ENCODE results near the gene NPFF.
"Not testable (repeated sequence)": the region's sequence is repeated elsewhere in the genome, so short reads cannot be mapped to it uniquely, and the experiment has no call there.

Gene NPFF, protein sequence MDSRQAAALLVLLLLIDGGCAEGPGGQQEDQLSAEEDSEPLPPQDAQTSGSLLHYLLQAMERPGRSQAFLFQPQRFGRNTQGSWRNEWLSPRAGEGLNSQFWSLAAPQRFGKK

GRCh38 chr12:53506881-53507602, at the start of gene NPFF:
TSS of gene NPFF (minus strand) at chr12:53507484. CDS start at chr12:53507474, 10 bp downstream.
- no peak for DNase-seq

GRCh38 chr12:53552361-53553327, 45.4 kb upstream of the NPFF start:
- DNase-seq, result no peak

DNA sequence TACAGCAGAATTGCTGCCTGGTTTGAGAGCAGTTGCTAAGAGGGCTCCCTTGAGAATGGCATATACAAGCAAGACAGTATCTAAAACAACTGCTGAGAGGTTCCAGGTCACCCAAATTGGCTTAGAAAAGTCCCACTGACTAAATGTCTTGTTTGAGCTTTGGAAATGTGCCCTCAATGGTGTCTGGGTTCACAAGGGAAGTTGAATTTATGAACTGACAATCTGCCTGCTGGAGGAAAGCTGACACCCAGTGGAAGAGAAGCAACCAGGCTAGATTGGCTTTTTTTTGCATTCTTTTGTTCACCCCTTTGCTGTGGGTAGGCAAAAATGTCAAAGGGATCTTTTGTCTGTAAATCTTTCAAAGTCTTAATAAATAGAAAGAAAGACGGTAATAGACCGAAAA, 44.6 kb upstream of the NPFF start:
- no peak for DNase-seq

DNA sequence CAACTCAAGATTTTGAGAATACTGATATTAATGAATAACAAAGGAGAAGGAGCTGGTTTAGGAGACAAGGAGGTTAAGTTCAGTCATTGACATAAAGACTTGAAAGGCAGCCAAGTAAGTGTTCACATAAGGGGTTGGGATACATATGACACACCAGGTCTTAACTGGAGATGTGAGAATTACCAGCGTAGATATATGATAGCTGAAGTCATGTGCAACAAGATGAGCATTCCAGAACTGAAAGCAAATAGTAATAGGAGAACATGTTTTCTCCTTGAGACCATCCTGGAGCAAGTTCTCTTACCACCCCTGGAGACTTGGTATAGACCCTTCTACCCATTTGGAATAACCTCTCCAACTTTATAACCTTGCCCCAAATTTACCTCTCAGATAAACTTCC, 43.3 kb upstream of the NPFF start:
- no peak for DNase-seq

DNA sequence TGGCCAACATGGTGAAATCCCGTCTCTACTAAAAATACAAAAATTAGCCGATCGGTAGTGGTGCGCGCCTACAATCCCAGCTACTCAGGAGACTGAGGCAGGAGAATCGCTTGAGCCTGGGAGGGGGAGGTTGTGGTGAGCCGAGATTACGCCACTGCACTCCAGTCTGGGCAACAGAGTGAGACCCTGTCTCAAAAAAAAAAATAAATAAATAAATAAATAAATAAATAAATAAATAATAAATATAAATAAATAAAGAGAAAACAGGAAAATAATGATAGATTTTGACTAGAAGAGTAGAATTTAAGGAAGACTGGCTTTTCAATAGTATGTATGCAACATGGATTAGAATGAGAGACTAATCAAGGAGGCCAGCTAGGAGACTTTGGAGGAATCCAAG, 42.8 kb upstream of the NPFF start:
- DNase-seq, result not testable (repeated sequence)

DNA sequence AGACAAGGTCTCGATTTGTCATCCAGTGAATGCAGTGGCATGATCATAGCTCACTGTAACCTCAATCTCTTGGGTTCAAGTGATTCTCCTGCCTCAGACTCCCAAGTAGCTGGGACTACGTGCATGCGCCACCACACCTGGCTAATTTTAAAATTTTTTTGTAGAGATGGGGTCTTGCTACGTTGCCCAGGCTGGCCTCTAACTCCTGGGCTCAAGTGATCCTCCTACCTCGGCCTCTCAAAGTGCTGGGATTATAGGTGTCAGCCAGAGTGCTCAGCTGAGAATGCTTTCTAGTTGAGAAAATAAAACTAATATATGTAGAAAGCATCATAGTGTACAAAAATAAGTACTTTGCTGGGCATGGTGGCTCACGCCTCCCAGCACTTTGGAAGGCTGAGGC, 41.1 kb upstream of the NPFF start:
- DNase-seq, result not testable (repeated sequence)

DNA sequence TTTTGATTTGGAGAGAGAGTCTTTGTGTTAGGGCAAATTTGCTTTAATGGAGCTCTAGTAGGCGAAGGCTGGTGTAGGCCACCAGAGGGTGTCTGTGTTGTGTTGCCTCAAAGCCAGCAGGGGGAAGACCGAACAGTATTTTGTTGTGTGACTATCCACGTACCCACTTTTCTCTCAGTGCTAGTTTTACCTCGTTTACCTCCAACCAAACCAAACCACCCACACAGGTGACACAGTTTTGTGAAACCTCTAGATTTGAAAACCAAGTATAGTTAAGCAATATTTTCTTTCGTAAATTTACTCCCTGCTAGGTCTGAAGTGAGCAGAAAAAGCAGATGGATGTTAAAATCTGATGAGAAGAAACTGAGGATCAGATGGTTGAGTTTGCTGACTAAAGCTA, 36.3 kb upstream of the NPFF start:
- DNase-seq, result no peak

DNA sequence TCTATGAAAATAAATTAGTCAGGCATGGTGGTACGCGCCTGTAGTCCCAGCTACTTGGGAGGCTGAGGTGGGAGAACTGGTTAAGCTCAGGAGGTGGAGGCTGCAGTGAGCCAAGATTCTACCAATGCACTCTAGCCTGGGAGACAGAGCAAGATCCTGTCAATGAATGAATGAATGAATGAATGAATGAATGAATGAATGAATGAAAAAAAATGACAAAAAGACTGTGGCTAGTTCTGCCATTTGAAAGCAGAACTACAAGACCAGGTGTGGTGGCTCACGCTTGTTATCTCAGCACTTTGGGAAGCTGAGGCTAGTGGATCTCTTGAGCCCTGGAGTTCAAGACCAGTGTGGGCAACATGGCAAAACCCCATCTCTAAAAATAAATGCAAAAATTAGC, 32.2 kb upstream of the NPFF start:
- no peak for DNase-seq

GRCh38 chr12:53538209-53538689, 31.0 kb upstream of the NPFF start:
- DNase-seq, result no peak

- DNase-seq, result no peak
Measured at GRCh38 chr12:53536962-53537361, 29.7 kb upstream of the NPFF start.

- no peak for DNase-seq
Measured at GRCh38 chr12:53533471-53533870, 26.2 kb upstream of the NPFF start.

DNA sequence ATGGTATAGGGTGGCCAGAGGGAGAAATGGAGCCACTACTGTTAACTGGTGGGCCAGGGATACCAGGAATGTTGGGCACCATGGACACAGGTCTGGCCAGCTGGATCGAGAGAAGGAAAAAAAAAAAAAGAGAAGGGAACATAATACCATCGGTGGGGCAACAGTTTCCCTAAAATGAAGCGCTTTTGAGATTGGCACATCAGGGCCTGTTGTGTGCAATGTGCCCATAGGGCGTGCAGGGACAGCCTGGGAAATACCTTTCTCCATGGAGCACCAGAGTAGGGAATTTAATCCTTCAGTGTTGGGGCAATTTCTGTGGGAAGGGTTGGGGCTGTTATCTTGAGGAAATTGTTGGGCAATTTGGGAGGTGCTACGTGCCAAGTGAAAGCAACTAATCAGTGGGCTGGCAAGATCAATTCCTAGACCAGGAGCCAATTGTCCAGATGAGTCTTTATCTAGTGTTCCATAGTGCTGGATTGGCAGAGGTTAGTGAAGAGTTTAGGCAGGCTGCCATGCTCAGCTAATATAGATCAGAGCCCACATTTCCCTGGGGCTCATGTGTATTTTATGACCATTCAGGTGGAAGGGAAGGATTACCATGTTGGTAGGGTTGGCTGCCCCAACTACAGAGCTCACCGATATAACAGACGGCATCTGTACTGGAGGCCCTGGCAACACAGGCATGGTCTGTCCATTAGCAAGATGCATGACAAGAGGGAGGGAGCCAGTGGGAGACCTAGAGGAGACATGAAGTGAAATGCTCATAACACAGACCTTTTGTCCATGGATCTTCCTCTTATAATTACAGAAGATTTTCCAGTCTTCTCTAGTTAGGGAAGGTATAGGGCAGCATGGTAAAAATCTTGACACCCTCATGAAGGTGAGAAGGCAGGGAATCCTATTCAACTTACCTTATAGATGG, 25.5 kb upstream of the NPFF start:
- no peak for DNase-seq

- DNase-seq, result no peak
Measured at GRCh38 chr12:53532021-53532420, 24.7 kb upstream of the NPFF start.

- no peak for DNase-seq
Measured at GRCh38 chr12:53530920-53531319, 23.6 kb upstream of the NPFF start.

DNA sequence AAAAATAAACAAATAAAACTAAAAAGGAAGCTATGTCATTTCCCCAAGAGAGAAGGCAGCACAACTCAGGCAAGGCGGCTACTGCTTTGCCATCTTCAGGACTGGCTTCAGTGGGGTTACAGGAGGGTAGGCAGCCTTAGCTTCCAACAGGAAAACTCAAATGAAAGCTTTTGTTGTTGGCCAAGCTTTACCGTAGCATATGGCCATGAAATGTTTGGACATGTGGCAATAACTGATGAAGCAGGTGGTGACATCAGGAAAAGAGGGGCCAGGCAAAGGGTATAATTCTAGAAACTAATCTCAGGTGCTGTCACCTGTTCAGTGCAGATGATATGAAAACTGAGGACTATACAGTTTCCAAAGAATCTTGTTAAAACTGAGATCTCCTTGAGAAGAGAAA, 22.8 kb upstream of the NPFF start:
- DNase-seq, result no peak

DNA sequence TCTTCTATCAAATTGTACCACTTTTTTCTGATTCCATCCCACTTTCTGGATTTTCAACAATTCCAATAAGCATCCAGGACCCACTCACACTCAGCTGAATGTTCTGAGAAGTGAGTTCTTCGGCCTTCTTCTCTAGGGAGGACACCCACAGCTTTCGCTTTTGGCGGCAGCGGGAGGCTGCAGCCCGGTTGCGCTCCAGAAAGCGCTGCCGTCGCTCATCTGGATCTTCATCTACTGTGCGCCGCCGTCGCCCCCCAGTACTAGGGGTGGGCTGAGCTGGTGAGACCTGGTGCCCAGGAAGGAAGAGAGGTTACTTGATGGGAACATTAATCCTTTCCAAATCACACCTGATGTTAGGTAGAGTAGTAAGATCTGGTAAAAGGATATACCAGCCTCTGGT, 17.2 kb upstream of the NPFF start:
- DNase-seq, result no peak

- no peak for DNase-seq
Measured at GRCh38 chr12:53523131-53523530, 15.8 kb upstream of the NPFF start.

DNA sequence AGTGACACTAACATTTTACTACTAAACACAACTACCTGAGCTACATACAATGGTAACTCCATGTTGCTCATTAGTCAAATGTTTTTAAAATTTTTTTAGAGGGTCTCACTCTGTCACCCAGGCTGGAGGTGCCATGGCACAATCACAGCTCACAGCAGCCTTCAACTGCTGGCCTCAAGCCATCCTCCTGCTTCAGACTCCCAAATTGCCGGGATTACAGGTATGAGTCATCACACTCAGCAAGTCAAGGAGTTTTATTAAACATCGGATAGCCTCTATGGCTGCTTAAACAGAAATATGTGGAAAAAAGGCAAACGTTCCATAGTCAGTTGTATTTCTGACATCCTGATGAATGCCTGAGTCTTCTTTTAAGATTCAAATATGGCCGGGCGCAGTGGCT, 11.1 kb upstream of the NPFF start:
- no peak for DNase-seq

DNA sequence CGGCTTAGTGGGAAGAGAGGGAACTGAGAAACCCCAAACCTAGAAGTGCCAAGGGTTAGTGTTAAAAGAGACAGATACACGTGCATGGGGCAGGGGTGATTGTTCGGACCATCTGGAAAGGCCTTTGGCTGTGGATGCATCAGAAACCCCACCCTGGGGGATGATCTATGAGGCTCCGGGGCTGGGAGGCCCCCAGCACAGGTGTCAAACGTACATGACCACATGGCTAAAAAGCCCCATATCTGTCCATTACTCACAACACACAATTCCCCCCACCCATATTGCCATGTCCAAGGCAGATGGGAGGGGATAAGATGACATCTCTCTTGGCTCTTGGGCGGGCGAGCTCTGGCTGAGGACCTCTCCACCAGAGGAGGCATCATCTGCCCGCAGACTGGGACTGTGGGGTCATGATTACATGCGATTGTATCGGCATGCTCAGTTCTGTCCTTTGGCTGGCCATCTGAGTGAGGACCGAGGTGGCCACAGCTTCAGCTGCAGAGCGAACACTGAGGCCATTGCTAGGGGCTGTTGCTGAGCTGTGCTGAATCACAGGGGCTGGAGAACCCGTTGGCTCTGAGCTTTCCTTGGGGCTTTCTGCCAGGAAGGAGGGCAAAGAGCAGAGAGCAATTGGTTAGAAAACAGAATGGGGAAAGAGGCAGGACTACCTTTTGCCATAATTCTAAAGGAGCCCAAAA, 9.6 kb upstream of the NPFF start:
- DNase-seq, result no peak

- DNase-seq, result no peak
Measured at GRCh38 chr12:53515291-53515680, 8.0 kb upstream of the NPFF start.

DNA sequence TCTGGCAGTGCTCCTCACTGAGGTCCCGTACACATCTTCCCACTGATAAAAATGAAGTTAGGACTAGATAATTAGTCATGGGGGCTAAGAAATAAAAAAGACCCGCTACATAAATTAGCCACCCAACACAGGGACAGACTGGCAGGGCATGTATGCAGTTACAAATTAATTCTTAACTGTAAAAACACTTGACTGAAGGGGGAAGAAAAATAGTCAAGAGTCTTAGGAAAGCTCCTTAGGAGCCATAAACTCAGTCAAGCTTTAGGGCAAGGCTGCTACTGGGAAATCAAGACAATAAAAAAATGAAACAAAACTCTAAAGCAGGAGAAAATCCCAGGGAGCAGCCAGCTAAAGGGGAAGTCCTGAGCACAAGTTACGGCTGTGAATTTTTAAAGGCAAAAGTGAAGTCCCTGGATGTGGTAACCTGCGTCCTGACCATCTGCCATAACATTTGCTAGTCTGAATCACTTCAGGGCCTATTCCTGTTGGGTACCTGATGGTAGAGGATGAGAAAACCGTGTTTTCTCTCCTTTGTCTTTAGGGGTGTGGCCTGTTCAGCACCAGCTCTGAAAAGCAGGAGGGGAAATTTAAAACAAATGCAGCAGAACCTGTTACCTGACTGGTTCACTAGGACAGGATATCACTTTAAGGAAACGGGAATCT, 7.5 kb upstream of the NPFF start:
- DNase-seq, result no peak
